Esophagus squamous epithelium (tissue), 4 donors: ENCODE measurements around the gene RELT.

Source experiments
- CTCF ChIP-seq, 6 experiments: fragments of 450-650 bp in 4 of 6; fragments of 200-600 bp in 2 of 6; sonication (generic) in 2 of 6; IDR thresholded peaks; one replicate each; pipeline ENCODE4 v1.5.1; 2016 to 2019; ENCODE audit warnings: antibody characterized with exemption in 6 of 6, mild to moderate bottlenecking in 4 of 6, moderate library complexity in 4 of 6
- POLR2A ChIP-seq, 4 donors: fragments of 450-650 bp; IDR thresholded peaks; one replicate each; pipeline ENCODE4 v1.6.1; 2017; ENCODE audit warnings: antibody characterized with exemption in 4 of 4, mild to moderate bottlenecking in 4 of 4, moderate library complexity in 3 of 4

GRCh38 chr11:73358071-73358470 is 18.1 kb upstream of the RELT start:
- TF ChIP-seq CTCF (IDR thresholded peaks at IDR 0.05) (no peak), POLR2A (IDR thresholded peaks at IDR 0.05) (no peak)
